Osteocyte (in vitro differentiated cells): ENCODE results near the gene CHST13. TPM values are rescaled to one million over a fixed set of nuclear protein-coding genes. Genes with fewer than 3 reads are reported as not detected.

Experiments used
- DNase-seq: peaks from one replicate; pipeline ENCODE4 v3.0.0; 2021; ENCODE audit warnings: mixed read lengths; ENCODE audit not compliant: unreplicated experiment; ENCODE audit errors: extremely low spot score
- H3K27ac Mint-ChIP-seq: one replicate; pipeline ENCODE4 v1.8.0; 2021; ENCODE audit warnings: mild to moderate bottlenecking, mixed read lengths; ENCODE audit not compliant: unreplicated experiment
- H3K27me3 Mint-ChIP-seq: one replicate; pipeline ENCODE4 v1.8.0; 2021; ENCODE audit warnings: mixed read lengths; ENCODE audit not compliant: unreplicated experiment
- H3K36me3 Mint-ChIP-seq: one replicate; pipeline ENCODE4 v1.8.0; 2021; ENCODE audit warnings: mixed read lengths; ENCODE audit not compliant: unreplicated experiment
- H3K4me1 Mint-ChIP-seq: one replicate; pipeline ENCODE4 v1.8.0; 2021; ENCODE audit warnings: mixed read lengths; ENCODE audit not compliant: unreplicated experiment
- H3K4me3 Mint-ChIP-seq: one replicate; pipeline ENCODE4 v1.8.0; 2021; ENCODE audit warnings: mild to moderate bottlenecking, moderate library complexity, mixed read lengths; ENCODE audit not compliant: unreplicated experiment
- H3K9me3 Mint-ChIP-seq: one replicate; pipeline ENCODE4 v1.8.0; 2021; ENCODE audit warnings: mixed read lengths; ENCODE audit not compliant: unreplicated experiment
- CTCF ChIP-seq: fragments of 200-600 bp; sonication (generic); IDR thresholded peaks from 2 replicates; pipeline ENCODE4 v1.5.0; 2021; ENCODE audit warnings: antibody characterized with exemption, mild to moderate bottlenecking, moderate library complexity
- total RNA-seq: library from RNA; stranded (reverse); gene quantifications from 2 replicates; pipeline ENCODE4 v1.2.1, GENCODE V29; 2021

CHST13 gene
- total RNA-seq, 1 donor from 2014 or later, result not detected

- Mint-ChIP-seq H3K4me3 (no peak overlapping the region), H3K4me1 (peaks cover 17% of the 10 kb centered on the region), H3K36me3 (no peaks in the 10 kb centered on the region), H3K27me3 (peaks cover 43% of the 10 kb centered on the region), H3K9me3 (peaks cover 4% of the 10 kb centered on the region), H3K27ac (no peak overlapping the region)
- no peak for DNase-seq
- TF ChIP-seq CTCF, result no peak
Observed at GRCh38 chr3:126536126-126536525, 12.2 kb downstream of the CHST13 start.

- TF ChIP-seq CTCF, result no peak
- Mint-ChIP-seq H3K27ac (no peak overlapping the region), H3K4me1 (peaks cover 20% of the 10 kb centered on the region), H3K9me3 (peaks cover 4% of the 10 kb centered on the region), H3K36me3 (no peaks in the 10 kb centered on the region), H3K27me3 (peaks cover 38% of the 10 kb centered on the region), H3K4me3 (no peak overlapping the region)
- DNase-seq, result peak; percentile 62
Observed at GRCh38 chr3:126537116-126537729, 13.3 kb downstream of the CHST13 start.

GRCh38 chr3:126537730-126538281 lies 13.9 kb downstream of the CHST13 start:
- no peak overlapping the region for H3K4me3 Mint-ChIP-seq
- peaks cover 4% of the 10 kb centered on the region for H3K9me3 Mint-ChIP-seq
- no peak overlapping the region for H3K27ac Mint-ChIP-seq
- no peaks in the 10 kb centered on the region for H3K36me3 Mint-ChIP-seq
- no peak for TF ChIP-seq CTCF
- peaks cover 20% of the 10 kb centered on the region for H3K4me1 Mint-ChIP-seq
- peak; percentile 48 for DNase-seq
- H3K27me3 Mint-ChIP-seq, result peaks cover 32% of the 10 kb centered on the region

GRCh38 chr3:126538316-126538715 lies 14.4 kb downstream of the CHST13 start:
- Mint-ChIP-seq H3K4me1 (peaks cover 20% of the 10 kb centered on the region), H3K27me3 (peaks cover 27% of the 10 kb centered on the region), H3K9me3 (peaks cover 4% of the 10 kb centered on the region), H3K27ac (no peak overlapping the region), H3K36me3 (no peaks in the 10 kb centered on the region), H3K4me3 (no peak overlapping the region)
- no peak for TF ChIP-seq CTCF
- peak; percentile 82 for DNase-seq

- no peak overlapping the region for H3K27ac Mint-ChIP-seq
Observed at GRCh38 chr3:126538966-126539365, 15.0 kb downstream of the CHST13 start.

More at GRCh38 chr3:126538966-126539365, 15.0 kb downstream of the CHST13 start:
- TF ChIP-seq CTCF, result no peak
- no peak overlapping the region for H3K4me3 Mint-ChIP-seq
- peaks cover 20% of the 10 kb centered on the region for H3K4me1 Mint-ChIP-seq
- peaks cover 21% of the 10 kb centered on the region for H3K27me3 Mint-ChIP-seq
- peaks cover 4% of the 10 kb centered on the region for H3K9me3 Mint-ChIP-seq
- no peak for DNase-seq
- H3K36me3 Mint-ChIP-seq, result no peaks in the 10 kb centered on the region
